Stimulated activated effector memory CD8-positive, alpha-beta T cell treated with anti-CD3 and anti-CD28 coated beads, Interleukin-12 subunit alpha, Interleukin-12 subunit beta, amount 100 ng/mL, for 72 hours (primary cell): ENCODE measurements around the gene RAP1B.

ENCODE experiments used
- ATAC-seq: fragments of 150-1000 bp; cut with Tn5 transposase; 2 replicates; pipeline ENCODE4 v1.10.0; 2021
- DNase-seq, 2 donors: peaks; one replicate each; pipeline ENCODE4 v3.0.0; 2021 to 2022; ENCODE audit warnings: low spot score in 2 of 2
- H3K27ac Mint-ChIP-seq: one replicate; pipeline ENCODE4 v1.8.0; 2022; ENCODE audit warnings: mild to moderate bottlenecking, mixed read lengths
- H3K36me3 Mint-ChIP-seq: one replicate; pipeline ENCODE4 v1.8.0; 2022; ENCODE audit warnings: mild to moderate bottlenecking, mixed read lengths
- H3K4me1 Mint-ChIP-seq: one replicate; pipeline ENCODE4 v1.8.0; 2022; ENCODE audit warnings: mixed read lengths
- H3K4me3 Mint-ChIP-seq: one replicate; pipeline ENCODE4 v1.8.0; 2022; ENCODE audit warnings: mild to moderate bottlenecking, mixed read lengths
- H3K9me3 Mint-ChIP-seq: one replicate; pipeline ENCODE4 v1.8.0; 2022; ENCODE audit warnings: mixed read lengths

The RAP1B gene

GRCh38 chr12:68686262-68686594 lies 75.5 kb downstream of the RAP1B start:
- Mint-ChIP-seq H3K9me3 (no peaks in the 10 kb centered on the region), H3K4me3 (peak overlapping the region; percentile 92), H3K36me3 (peaks cover 34% of the 10 kb centered on the region), H3K4me1 (peaks cover 37% of the 10 kb centered on the region), H3K27ac (peak overlapping the region; percentile 97)
- ATAC-seq (peak; percentile 5), DNase-seq (no peak)

GRCh38 chr12:68686595-68687521 lies 76.2 kb downstream of the RAP1B start, which contains the start of gene NUP107:
TSS of gene NUP107 (plus strand) at chr12:68686978. CDS start at chr12:68687066, 88 bp downstream.
- H3K27ac Mint-ChIP-seq: peak within 1 kb of the TSS; percentile 97
- DNase-seq: peak; percentile 91 to 99
- peak within 1 kb of the TSS; percentile 92 for H3K4me3 Mint-ChIP-seq
- H3K36me3 Mint-ChIP-seq: peaks cover 40% of the 10 kb centered on the region
- ATAC-seq: peak; percentile 98
- no peaks in the 10 kb centered on the region for H3K9me3 Mint-ChIP-seq
- peaks cover 37% of the 10 kb centered on the region for H3K4me1 Mint-ChIP-seq

GRCh38 chr12:68695454-68695853 lies 84.8 kb downstream of the RAP1B start:
- H3K36me3 Mint-ChIP-seq: peaks cover 100% of the 10 kb centered on the region
- no peaks in the 10 kb centered on the region for H3K4me1 Mint-ChIP-seq

GRCh38 chr12:68699486-68699885 lies 88.8 kb downstream of the RAP1B start:
- Mint-ChIP-seq H3K9me3 (no peaks in the 10 kb centered on the region), H3K27ac (no peak overlapping the region), H3K4me3 (no peak overlapping the region), H3K36me3 (peaks cover 100% of the 10 kb centered on the region), H3K4me1 (no peaks in the 10 kb centered on the region)
- DNase-seq (no peak), ATAC-seq (no peak)

More at GRCh38 chr12:68695454-68695853, 84.8 kb downstream of the RAP1B start:
- no peak overlapping the region for H3K4me3 Mint-ChIP-seq
- DNase-seq: no peak
- H3K9me3 Mint-ChIP-seq: no peaks in the 10 kb centered on the region
- no peak for ATAC-seq
- H3K27ac Mint-ChIP-seq: peak overlapping the region; percentile 21
